ENCODE measurements around the gene ALLC. TPM values are rescaled to one million over a fixed set of nuclear protein-coding genes. Genes with fewer than 3 reads are reported as not detected.

ALLC gene
- total and polyA plus RNA-seq, 2 experiments from 2014 or later: not detected

- peaks cover 8% of the 10 kb centered on the region for H3K27me3 Mint-ChIP-seq (ENCODE audit: insufficient read depth, low read depth, poor library complexity)
- H3K27me3 ChIP-seq (ENCODE audit: insufficient read depth): no peaks in the 10 kb centered on the region
- no peaks in the 10 kb centered on the region for H3K9me2 ChIP-seq (ENCODE audit: insufficient read depth)
- H3K4me2 ChIP-seq: no peak overlapping the region
- TF ChIP-seq NANOG (IDR thresholded peaks at IDR 0.05; ENCODE audit: borderline replicate concordance) (no peak), CTCF (conservative IDR thresholded peaks at IDR 0.05; ENCODE audit: low read depth in 2 of 2) (no peak), JUNB (IDR thresholded peaks at IDR 0.05; ENCODE audit: unreplicated experiment) (no peak), POLR2AphosphoS5 (IDR thresholded peaks at IDR 0.05; ENCODE audit: low read depth) (no peak), ZNF114 (CRISPR knock-in tag; IDR thresholded peaks at IDR 0.05) (no peak), EZH2phosphoT487 (IDR thresholded peaks at IDR 0.05; ENCODE audit: unreplicated experiment) (no peak), STAT1 (IDR thresholded peaks at IDR 0.05; ENCODE audit: unreplicated experiment) (no peak), ZNF462 (CRISPR knock-in tag; IDR thresholded peaks at IDR 0.05) (no peak), ETS1 (IDR thresholded peaks at IDR 0.05) (no peak), REST (IDR thresholded peaks at IDR 0.05; ENCODE audit: unreplicated experiment) (no peak), ZNF331 (CRISPR knock-in tag; IDR thresholded peaks at IDR 0.05; ENCODE audit: low read depth) (no peak), CREB1 (CRISPR knock-in tag; IDR thresholded peaks at IDR 0.05; ENCODE audit: low read depth) (no peak), EZH2 (IDR thresholded peaks at IDR 0.05; ENCODE audit: low read depth, unreplicated experiment) (no peak)
- peaks cover 7% of the 10 kb centered on the region for H3K9me3 Mint-ChIP-seq
- no peaks in the 10 kb centered on the region for H3K79me2 ChIP-seq (replicated peaks; ENCODE audit: insufficient read depth)
- H3K36me3 Mint-ChIP-seq (ENCODE audit: low read depth): no peaks in the 10 kb centered on the region; the same call in 2 of the 3 replicates
- no peak overlapping the region for H3K27ac Mint-ChIP-seq
- no peak overlapping the region for H3K27ac ChIP-seq (ENCODE audit: low read depth)
- peaks cover 2% of the 10 kb centered on the region for H3K4me1 Mint-ChIP-seq
- H3K4me1 ChIP-seq (ENCODE audit: insufficient read depth): no peaks in the 10 kb centered on the region
- H4K20me1 ChIP-seq (replicated peaks; ENCODE audit: insufficient read depth): no peaks in the 10 kb centered on the region
- no peaks in the 10 kb centered on the region for H3F3A ChIP-seq (replicated peaks; ENCODE audit: low read depth)
- DNase-seq (ENCODE audit: low spot score): no peak
- no peak overlapping the region for H3K4me3 ChIP-seq
- no peak overlapping the region; the same call in 1 of the 2 replicates for H2AFZ ChIP-seq
- H3K36me3 ChIP-seq (ENCODE audit: insufficient read depth): no peaks in the 10 kb centered on the region
- no peak for ATAC-seq
- H3K4me3 Mint-ChIP-seq: no peak overlapping the region
These were observed 49.4 kb upstream of the ALLC start for GRCh38 chr2:3608373-3609278.

All from GM23338 (cell line).